PC-9 (cell line): Measurements from ENCODE around the gene NPHP4. TPM values are rescaled to one million over a fixed set of nuclear protein-coding genes. Genes with fewer than 3 reads are reported as not detected.
"Not testable (repeated sequence)": the region's sequence is repeated elsewhere in the genome, so short reads cannot be mapped to it uniquely, and the experiment has no call there.

Experiments
- BruUV-seq: library from RNA; stranded (reverse); fragments of 400-500 nt; replicated peaks from 2 replicates; lab custom pipeline; 2021; lab: Mats Ljungman, UMichigan
- CTCF ChIA-PET: fragments of 300-600 bp; sonication (Branson Sonifier 250); formaldehyde crosslinking; loops from one replicate; lab custom pipeline; 2022; ENCODE audit warnings: antibody characterized with exemption; lab: Charles Lee
- POLR2A ChIA-PET: fragments of 300-600 bp; sonication (Branson Sonifier 250); formaldehyde crosslinking; loops from one replicate; lab custom pipeline; 2022; ENCODE audit warnings: antibody characterized with exemption; ENCODE audit not compliant: unreplicated experiment; lab: Charles Lee
- DNase-seq, 2 experiments: peaks; one replicate each; pipeline versions ENCODE4 v3.0.0 to v3.0.0-alpha.2; 2015 to 2022; ENCODE audit warnings: mixed read lengths in 1 of 2
- H2AFZ ChIP-seq: fragments of 200-600 bp; sonication (generic); 2 replicates; pipeline ENCODE4 v1.8.1; 2017; ENCODE audit warnings: antibody characterized with exemption
- H3F3A ChIP-seq: fragments of 200-600 bp; sonication (generic); 2 replicates; pipeline ENCODE4 v1.8.1; 2017; ENCODE audit warnings: antibody characterized with exemption, mild to moderate bottlenecking, low read depth; ENCODE audit not compliant: insufficient read depth
- H3K27ac ChIP-seq: fragments of 200-600 bp; sonication (generic); 2 replicates; pipeline ENCODE4 v1.6.1; 2016; ENCODE audit warnings: mixed run types
- H3K27me3 ChIP-seq: fragments of 200-600 bp; sonication (generic); 2 replicates; pipeline ENCODE4 v1.6.1; 2016; ENCODE audit warnings: low read depth, mixed run types; ENCODE audit not compliant: insufficient read depth
- H3K36me3 ChIP-seq: fragments of 200-600 bp; sonication (generic); 2 replicates; pipeline ENCODE4 v1.6.1; 2016; ENCODE audit warnings: low read depth, mixed run types
- H3K4me1 ChIP-seq: fragments of 200-600 bp; sonication (generic); replicated peaks from 2 replicates; pipeline ENCODE4 v1.6.1; 2016; ENCODE audit warnings: mixed run types; ENCODE audit not compliant: insufficient read depth
- H3K4me2 ChIP-seq: fragments of 200-600 bp; sonication (generic); 2 replicates; pipeline ENCODE4 v1.6.1; 2017; ENCODE audit warnings: mixed run types
- H3K4me3 ChIP-seq: fragments of 200-600 bp; sonication (generic); 2 replicates; pipeline ENCODE4 v1.6.1; 2016; ENCODE audit warnings: mixed run types
- H3K79me2 ChIP-seq: fragments of 200-600 bp; sonication (generic); 2 replicates; pipeline ENCODE4 v1.6.1; 2017; ENCODE audit warnings: low read depth, mixed run types
- H3K9me2 ChIP-seq: fragments of 200-600 bp; sonication (generic); 2 replicates; pipeline ENCODE4 v1.8.1; 2017; ENCODE audit warnings: mild to moderate bottlenecking; ENCODE audit not compliant: insufficient read depth
- H3K9me3 ChIP-seq: fragments of 200-600 bp; sonication (generic); 2 replicates; pipeline ENCODE4 v1.8.1; 2016; ENCODE audit warnings: low read depth; ENCODE audit not compliant: insufficient read depth
- H4K20me1 ChIP-seq: fragments of 200-600 bp; sonication (generic); 2 replicates; pipeline ENCODE4 v1.8.1; 2017; ENCODE audit not compliant: insufficient read depth
- EZH2 ChIP-seq: fragments of 200-600 bp; sonication (generic); IDR thresholded peaks from 2 replicates; pipeline ENCODE4 v1.8.0; 2017; ENCODE audit warnings: antibody characterized with exemption, low read depth
- intact Hi-C: fragments of 100-400 bp; cut with micrococcal nuclease; formaldehyde crosslinking; loops from one replicate; pipeline ENCODE4 v1.10.0; 2022; ENCODE audit not compliant: unreplicated experiment
- total RNA-seq: library from RNA; stranded (reverse); gene quantifications from 2 replicates; pipeline ENCODE4 v1.2.3, GENCODE V29; 2021
- TF ChIP-seq, protein P1 (sequence below): fragments of 200-600 bp; sonication (generic); conservative IDR thresholded peaks from 2 replicates; pipeline ENCODE4 v1.6.1; 2017; ENCODE audit warnings: mixed run types, antibody characterized with exemption, mild to moderate bottlenecking, moderate library complexity

Gene NPHP4
- total RNA-seq, 1 experiment from 2014 or later: 17.9 TPM

GRCh38 chr1:5855196-5855897 is 136.9 kb downstream of the NPHP4 start:
- no peak overlapping the region for H3K4me3 ChIP-seq
- no peaks in the 10 kb centered on the region for H4K20me1 ChIP-seq
- no peak overlapping the region for H3K4me2 ChIP-seq
- no peak for DNase-seq
- POLR2A ChIA-PET: interaction anchor here (0.7 kb wide), 1 partner anchor 161 kb away, joined by 3 read pairs; no protein-coding TSS in a partner anchor
- H2AFZ ChIP-seq: no peak overlapping the region
- no peaks in the 10 kb centered on the region for H3F3A ChIP-seq
- CTCF ChIA-PET: no interaction called here
- BruUV-seq: no TSS peak
- TF ChIP-seq, protein P1, sequence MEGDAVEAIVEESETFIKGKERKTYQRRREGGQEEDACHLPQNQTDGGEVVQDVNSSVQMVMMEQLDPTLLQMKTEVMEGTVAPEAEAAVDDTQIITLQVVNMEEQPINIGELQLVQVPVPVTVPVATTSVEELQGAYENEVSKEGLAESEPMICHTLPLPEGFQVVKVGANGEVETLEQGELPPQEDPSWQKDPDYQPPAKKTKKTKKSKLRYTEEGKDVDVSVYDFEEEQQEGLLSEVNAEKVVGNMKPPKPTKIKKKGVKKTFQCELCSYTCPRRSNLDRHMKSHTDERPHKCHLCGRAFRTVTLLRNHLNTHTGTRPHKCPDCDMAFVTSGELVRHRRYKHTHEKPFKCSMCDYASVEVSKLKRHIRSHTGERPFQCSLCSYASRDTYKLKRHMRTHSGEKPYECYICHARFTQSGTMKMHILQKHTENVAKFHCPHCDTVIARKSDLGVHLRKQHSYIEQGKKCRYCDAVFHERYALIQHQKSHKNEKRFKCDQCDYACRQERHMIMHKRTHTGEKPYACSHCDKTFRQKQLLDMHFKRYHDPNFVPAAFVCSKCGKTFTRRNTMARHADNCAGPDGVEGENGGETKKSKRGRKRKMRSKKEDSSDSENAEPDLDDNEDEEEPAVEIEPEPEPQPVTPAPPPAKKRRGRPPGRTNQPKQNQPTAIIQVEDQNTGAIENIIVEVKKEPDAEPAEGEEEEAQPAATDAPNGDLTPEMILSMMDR: no peak
- no peak for TF ChIP-seq EZH2
- peaks cover 19% of the 10 kb centered on the region for H3K27me3 ChIP-seq
- H3K79me2 ChIP-seq: no peaks in the 10 kb centered on the region
- H3K4me1 ChIP-seq: no peaks in the 10 kb centered on the region
- no peak overlapping the region for H3K27ac ChIP-seq
- H3K36me3 ChIP-seq: no peaks in the 10 kb centered on the region
- intact Hi-C loops: no loop called here
- no peaks in the 10 kb centered on the region for H3K9me3 ChIP-seq
- H3K9me2 ChIP-seq: no peaks in the 10 kb centered on the region

DNA sequence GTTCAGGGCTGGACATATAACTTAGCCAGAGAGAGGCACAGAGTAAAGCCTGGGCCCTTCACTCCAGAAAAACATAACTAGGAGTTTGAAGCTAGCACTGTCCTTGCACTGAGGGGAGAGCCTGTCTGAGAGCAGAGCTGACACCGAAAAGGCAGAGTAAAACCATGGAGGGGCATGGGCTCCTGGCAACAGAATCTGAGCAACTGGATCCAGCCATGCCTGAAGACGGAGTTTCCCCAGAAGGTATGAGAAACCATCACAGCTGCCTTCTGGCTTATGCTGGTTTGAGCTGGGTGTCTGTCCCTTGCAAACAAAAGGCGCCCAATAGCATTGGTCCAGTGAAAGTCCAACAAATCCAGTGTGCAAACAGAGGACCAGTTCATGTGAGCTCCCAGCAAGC is 137.5 kb downstream of the NPHP4 start:
- Histone ChIP-seq H3K36me3 (no peaks in the 10 kb centered on the region), H3K4me1 (no peaks in the 10 kb centered on the region), H3K4me3 (no peak overlapping the region), H3K27me3 (peaks cover 19% of the 10 kb centered on the region), H3K4me2 (no peak overlapping the region), H3K9me3 (no peaks in the 10 kb centered on the region), H3K79me2 (no peaks in the 10 kb centered on the region), H2AFZ (no peak overlapping the region), H3K27ac (no peak overlapping the region), H3K9me2 (no peaks in the 10 kb centered on the region), H3F3A (no peaks in the 10 kb centered on the region), H4K20me1 (no peaks in the 10 kb centered on the region)
- no TSS peak for BruUV-seq
- intact Hi-C loops: no loop called here
- TF ChIP-seq, protein P1: no peak
- no peak for TF ChIP-seq EZH2
- ChIA-PET CTCF (no interaction called here), POLR2A (interaction anchor here (0.7 kb wide), 1 partner anchor 162 kb away, joined by 3 read pairs; no protein-coding TSS in a partner anchor)
- DNase-seq: no peak

DNA sequence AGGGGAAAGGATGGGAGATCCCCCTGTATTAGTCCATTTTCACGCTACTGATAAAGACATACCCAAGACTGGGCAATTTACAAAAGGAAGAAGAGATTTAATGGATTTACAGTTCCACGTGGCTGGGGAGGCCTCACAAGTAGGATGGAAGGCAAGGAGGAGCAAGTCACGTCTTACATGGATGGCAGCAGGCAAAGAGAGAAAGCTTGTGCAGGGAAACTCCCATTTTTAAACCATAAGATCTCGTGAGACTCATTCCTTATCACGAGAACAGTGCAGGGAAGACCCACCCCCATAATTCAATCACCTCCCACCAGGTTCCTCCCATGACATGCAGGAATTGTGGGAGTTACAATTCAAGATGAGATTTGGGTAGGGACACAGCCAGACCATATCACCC is 138.4 kb downstream of the NPHP4 start:
- H3K4me1 ChIP-seq, H4K20me1 ChIP-seq, H3K36me3 ChIP-seq, H3K4me3 ChIP-seq, H3K9me2 ChIP-seq, BruUV-seq, H3K27ac ChIP-seq, DNase-seq, H3K4me2 ChIP-seq, H3F3A ChIP-seq, POLR2A ChIA-PET, H3K79me2 ChIP-seq, H2AFZ ChIP-seq, CTCF ChIA-PET, intact Hi-C loops, H3K9me3 ChIP-seq: not testable (repeated sequence)
- H3K27me3 ChIP-seq: peaks cover 22% of the 10 kb centered on the region

DNA sequence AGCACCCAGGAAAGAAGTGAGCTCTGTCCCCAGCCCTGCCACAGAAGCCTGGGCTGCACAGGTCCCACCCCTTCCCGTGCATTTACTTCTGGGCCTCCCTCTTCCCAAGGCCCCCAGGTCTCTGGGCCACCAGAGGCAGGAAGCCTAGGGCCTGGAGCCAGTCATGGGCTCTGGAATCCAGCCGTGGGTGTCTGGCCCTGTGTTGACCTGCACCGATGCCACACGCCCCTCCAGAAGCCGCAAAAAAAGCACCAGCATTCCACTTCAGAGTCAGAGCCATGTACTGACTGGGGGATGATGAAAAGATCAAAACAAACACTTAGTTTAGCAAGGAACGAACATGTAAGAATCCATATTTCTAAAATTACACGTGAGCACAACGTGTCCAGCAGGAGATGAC is 141.7 kb downstream of the NPHP4 start:
- POLR2A ChIA-PET: no interaction called here
- Histone ChIP-seq H3F3A (no peaks in the 10 kb centered on the region), H3K9me2 (no peaks in the 10 kb centered on the region), H3K27ac (no peak overlapping the region), H4K20me1 (no peaks in the 10 kb centered on the region), H3K9me3 (no peaks in the 10 kb centered on the region), H3K4me1 (no peaks in the 10 kb centered on the region), H3K27me3 (peaks cover 44% of the 10 kb centered on the region), H2AFZ (no peak overlapping the region), H3K4me2 (no peak overlapping the region), H3K79me2 (no peaks in the 10 kb centered on the region), H3K4me3 (no peak overlapping the region), H3K36me3 (no peaks in the 10 kb centered on the region)
- no TSS peak for BruUV-seq
- DNase-seq: no peak
- intact Hi-C loops: no loop called here
- TF ChIP-seq, protein P1: no peak
- no peak for TF ChIP-seq EZH2
- CTCF ChIA-PET: no interaction called here
